ENCODE results near the gene SLC6A5. TPM values are rescaled to one million over a fixed set of nuclear protein-coding genes. Genes with fewer than 3 reads are reported as not detected.

Gene SLC6A5
- total RNA-seq, 1 experiment from 2014 or later, result not detected

DNA sequence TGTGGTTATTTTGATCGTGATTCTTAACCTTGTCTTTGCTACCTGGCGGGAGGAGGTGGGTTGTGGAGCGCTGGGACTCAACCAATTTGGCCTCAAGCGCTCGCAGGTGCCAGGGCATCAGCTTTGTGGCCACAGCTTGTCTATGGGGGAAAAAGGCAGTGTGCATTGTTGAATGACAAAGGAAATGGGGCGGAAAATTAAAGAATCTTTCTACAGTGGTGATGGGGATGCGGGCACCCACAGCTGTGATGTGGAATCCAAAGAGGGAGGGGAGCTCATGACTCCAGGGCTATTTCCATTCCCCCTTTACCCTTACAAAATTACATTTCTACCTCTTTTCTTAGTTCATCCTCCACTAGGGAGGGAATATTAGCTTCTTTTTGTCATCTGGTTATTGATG lies 1.1 kb downstream of the SLC6A5 start:
- Histone ChIP-seq H3K9me3 (ENCODE audit: control insufficient read depth, insufficient read depth, low read depth, low read length) (no peaks in the 10 kb centered on the region), H3K36me3 (ENCODE audit: control insufficient read depth, insufficient read depth, low read length) (no peaks in the 10 kb centered on the region), H3K27ac (ENCODE audit: low read length) (no peak overlapping the region), H3K27me3 (ENCODE audit: control insufficient read depth, insufficient read depth, low read length) (peaks cover 20% of the 10 kb centered on the region), H3K4me1 (ENCODE audit: control insufficient read depth, insufficient read depth, low read length) (no peaks in the 10 kb centered on the region), H3K4me3 (ENCODE audit: low read depth in 2 of 2, low read length in 2 of 2) (no peak overlapping the region)
- BruUV-seq (replicated peaks), result no TSS peak
- intact Hi-C loops (cut with micrococcal nuclease; ENCODE audit: unreplicated experiment) (no loop called here), in situ Hi-C loops (cut with HindIII; ENCODE audit: low pct_unique_long_range_greater_than_20kb, low sequenced_read_pairs) (no loop called here)
- TF ChIP-seq SIN3A (IDR thresholded peaks at IDR 0.05; ENCODE audit: borderline replicate concordance, insufficient read depth, low read depth, low read length), result no peak
- TF ChIP-seq POLR2AphosphoS5 (IDR thresholded peaks at IDR 0.05; ENCODE audit: low read depth, low read length), result no peak
- TF ChIP-seq, protein P1, sequence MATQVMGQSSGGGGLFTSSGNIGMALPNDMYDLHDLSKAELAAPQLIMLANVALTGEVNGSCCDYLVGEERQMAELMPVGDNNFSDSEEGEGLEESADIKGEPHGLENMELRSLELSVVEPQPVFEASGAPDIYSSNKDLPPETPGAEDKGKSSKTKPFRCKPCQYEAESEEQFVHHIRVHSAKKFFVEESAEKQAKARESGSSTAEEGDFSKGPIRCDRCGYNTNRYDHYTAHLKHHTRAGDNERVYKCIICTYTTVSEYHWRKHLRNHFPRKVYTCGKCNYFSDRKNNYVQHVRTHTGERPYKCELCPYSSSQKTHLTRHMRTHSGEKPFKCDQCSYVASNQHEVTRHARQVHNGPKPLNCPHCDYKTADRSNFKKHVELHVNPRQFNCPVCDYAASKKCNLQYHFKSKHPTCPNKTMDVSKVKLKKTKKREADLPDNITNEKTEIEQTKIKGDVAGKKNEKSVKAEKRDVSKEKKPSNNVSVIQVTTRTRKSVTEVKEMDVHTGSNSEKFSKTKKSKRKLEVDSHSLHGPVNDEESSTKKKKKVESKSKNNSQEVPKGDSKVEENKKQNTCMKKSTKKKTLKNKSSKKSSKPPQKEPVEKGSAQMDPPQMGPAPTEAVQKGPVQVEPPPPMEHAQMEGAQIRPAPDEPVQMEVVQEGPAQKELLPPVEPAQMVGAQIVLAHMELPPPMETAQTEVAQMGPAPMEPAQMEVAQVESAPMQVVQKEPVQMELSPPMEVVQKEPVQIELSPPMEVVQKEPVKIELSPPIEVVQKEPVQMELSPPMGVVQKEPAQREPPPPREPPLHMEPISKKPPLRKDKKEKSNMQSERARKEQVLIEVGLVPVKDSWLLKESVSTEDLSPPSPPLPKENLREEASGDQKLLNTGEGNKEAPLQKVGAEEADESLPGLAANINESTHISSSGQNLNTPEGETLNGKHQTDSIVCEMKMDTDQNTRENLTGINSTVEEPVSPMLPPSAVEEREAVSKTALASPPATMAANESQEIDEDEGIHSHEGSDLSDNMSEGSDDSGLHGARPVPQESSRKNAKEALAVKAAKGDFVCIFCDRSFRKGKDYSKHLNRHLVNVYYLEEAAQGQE (IDR thresholded peaks at IDR 0.05; ENCODE audit: insufficient read depth in 1 of 2, low read depth in 2 of 2, low read length in 1 of 2), result no peak
- TF ChIP-seq TCF7L2 (IDR thresholded peaks at IDR 0.05; ENCODE audit: low read depth, low read length), result no peak
- TF ChIP-seq, protein P2, sequence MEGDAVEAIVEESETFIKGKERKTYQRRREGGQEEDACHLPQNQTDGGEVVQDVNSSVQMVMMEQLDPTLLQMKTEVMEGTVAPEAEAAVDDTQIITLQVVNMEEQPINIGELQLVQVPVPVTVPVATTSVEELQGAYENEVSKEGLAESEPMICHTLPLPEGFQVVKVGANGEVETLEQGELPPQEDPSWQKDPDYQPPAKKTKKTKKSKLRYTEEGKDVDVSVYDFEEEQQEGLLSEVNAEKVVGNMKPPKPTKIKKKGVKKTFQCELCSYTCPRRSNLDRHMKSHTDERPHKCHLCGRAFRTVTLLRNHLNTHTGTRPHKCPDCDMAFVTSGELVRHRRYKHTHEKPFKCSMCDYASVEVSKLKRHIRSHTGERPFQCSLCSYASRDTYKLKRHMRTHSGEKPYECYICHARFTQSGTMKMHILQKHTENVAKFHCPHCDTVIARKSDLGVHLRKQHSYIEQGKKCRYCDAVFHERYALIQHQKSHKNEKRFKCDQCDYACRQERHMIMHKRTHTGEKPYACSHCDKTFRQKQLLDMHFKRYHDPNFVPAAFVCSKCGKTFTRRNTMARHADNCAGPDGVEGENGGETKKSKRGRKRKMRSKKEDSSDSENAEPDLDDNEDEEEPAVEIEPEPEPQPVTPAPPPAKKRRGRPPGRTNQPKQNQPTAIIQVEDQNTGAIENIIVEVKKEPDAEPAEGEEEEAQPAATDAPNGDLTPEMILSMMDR (IDR thresholded peaks at IDR 0.05), result no peak
- CTCF ChIA-PET, result no interaction called here
- POLR2A ChIA-PET, result no interaction called here
- DNase-seq (ENCODE audit: low read depth, low spot score), result no peak
- no peak for ATAC-seq

DNA sequence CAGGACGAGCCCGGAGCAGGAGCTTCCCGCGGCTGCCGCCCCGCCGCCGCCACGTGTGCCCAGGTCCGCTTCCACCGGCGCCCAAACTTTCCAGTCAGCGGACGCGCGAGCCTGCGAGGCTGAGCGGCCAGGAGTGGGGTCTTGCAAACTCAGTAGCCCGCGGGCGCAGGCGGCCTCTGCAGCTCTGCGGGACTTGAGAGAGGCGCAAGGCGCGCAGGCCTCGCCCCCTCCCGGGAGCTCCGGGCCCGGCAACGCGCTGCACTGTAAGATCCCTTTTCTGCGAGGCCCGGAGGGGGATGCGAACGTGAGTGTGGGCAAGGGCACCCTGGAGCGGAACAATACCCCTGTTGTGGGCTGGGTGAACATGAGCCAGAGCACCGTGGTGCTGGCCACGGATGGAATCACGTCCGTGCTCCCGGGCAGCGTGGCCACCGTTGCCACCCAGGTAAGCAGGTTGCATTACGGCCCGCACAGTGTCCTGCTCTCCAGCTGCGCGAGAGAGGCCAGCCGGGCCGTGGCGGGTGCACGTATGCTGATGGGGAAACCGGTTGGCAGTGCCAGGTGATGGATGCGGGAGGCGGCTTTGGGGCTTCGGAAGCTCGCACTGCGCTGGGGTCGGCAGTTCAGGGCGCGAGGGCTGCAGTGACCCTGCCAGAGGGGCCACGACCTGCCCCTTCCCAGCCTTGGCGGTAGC lies 2.0 kb downstream of the SLC6A5 start:
- Histone ChIP-seq H3K9me3 (ENCODE audit: control insufficient read depth, insufficient read depth, low read depth, low read length) (no peaks in the 10 kb centered on the region), H3K4me1 (ENCODE audit: control insufficient read depth, insufficient read depth, low read length) (no peaks in the 10 kb centered on the region), H3K27ac (ENCODE audit: low read length) (no peak overlapping the region), H3K36me3 (ENCODE audit: control insufficient read depth, insufficient read depth, low read length) (no peaks in the 10 kb centered on the region), H3K4me3 (ENCODE audit: low read depth in 2 of 2, low read length in 2 of 2) (no peak overlapping the region), H3K27me3 (ENCODE audit: control insufficient read depth, insufficient read depth, low read length) (peaks cover 20% of the 10 kb centered on the region)
- no TSS peak for BruUV-seq (replicated peaks)
- no peak for DNase-seq (ENCODE audit: low read depth, low spot score)
- POLR2A ChIA-PET, result no interaction called here
- in situ Hi-C loops (cut with HindIII; ENCODE audit: low pct_unique_long_range_greater_than_20kb, low sequenced_read_pairs), result no loop called here
- no peak for ATAC-seq
- intact Hi-C loops (cut with micrococcal nuclease; ENCODE audit: unreplicated experiment), result no loop called here
- TF ChIP-seq TCF7L2 (IDR thresholded peaks at IDR 0.05; ENCODE audit: low read depth, low read length) (no peak), SIN3A (IDR thresholded peaks at IDR 0.05; ENCODE audit: borderline replicate concordance, insufficient read depth, low read depth, low read length) (no peak), POLR2AphosphoS5 (IDR thresholded peaks at IDR 0.05; ENCODE audit: low read depth, low read length) (no peak)
- TF ChIP-seq, protein P2 (IDR thresholded peaks at IDR 0.05), result no peak
- TF ChIP-seq, protein P1 (IDR thresholded peaks at IDR 0.05; ENCODE audit: insufficient read depth in 1 of 2, low read depth in 2 of 2, low read length in 1 of 2), result no peak
- CTCF ChIA-PET, result no interaction called here

Measured in Panc1 (cell line).